ENCODE results near the gene KATNB1.
"Not testable (repeated sequence)": the region's sequence is repeated elsewhere in the genome, so short reads cannot be mapped to it uniquely, and the experiment has no call there.

Gene KATNB1

DNA sequence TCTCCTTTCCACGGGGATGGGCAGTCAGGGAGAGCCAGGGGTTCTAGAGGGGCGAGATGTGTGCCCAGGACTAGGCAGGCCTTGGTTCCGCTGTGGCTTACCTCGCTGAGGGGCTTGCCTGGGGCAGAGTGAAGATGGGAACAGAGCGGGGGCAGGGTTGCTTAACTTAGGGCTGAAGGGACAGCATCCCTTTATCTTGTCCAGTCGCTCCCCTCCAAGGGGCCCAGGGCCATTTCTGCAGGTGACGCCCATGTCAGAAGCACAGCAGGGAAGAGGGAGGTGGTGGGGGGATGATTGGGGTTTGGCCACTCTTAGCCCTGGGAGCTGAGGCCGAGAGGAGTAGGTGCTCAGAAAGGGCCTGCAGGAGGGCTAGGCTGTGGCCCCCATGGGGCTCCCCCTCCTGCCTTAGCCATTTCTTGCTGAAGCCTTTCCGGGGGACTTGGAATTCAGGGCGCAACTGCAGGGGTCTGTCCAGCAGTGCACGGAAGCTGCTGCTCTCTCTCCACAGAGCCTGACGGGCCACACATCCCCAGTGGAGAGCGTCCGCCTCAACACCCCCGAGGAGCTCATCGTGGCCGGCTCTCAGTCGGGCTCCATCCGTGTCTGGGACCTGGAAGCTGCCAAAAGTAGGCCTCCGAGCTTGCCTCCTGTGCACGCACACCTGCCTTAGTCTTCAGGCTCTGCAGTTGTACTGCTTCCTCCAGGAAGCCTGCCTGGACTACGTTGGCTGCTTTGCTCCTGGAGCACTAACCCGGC, 8.5 kb downstream of the KATNB1 start:
- DNase-seq, result no peak

- no peak for DNase-seq
Measured at GRCh38 chr16:57744642-57744903, 9.0 kb downstream of the KATNB1 start.

DNA sequence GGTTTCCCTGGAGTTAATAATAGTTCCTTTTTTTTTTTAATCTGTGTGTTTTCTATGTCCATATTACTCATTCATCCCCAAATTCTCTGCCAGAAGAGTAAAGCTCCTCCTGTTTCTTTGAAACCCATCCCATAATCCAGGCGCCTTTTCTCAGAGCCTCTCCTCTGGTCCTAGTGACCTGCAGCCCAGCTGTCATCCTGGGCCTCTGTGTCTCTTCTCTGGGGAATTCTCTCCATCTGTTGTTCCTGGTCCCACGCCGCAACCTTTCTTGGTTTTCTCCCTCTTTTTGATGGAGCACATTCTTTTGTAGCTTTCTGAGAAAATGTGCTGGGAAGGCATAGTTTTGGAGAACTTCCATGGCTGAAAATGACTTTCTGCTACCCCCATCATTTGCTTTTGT, 10.2 kb downstream of the KATNB1 start:
- DNase-seq, result no peak

DNA sequence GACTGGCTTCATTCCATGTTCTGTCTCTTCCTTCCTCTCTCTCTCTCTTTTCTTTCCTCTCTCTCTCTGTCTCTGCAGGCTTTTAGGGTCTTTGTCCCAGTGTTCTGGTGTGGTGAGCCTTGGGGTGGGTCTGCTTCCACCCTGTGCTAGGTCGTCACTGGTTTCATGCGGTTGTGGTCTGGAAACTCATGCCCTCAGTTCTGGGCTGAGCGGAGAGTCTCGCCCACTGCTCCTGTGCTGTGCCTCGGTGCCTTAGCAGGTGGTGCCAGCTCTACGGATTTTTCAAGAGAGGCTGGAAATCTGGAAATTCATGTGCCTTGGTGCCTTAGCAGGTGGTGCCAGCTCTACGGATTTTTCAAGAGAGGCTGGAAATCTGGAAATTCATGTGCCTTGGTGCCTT, 10.7 kb downstream of the KATNB1 start:
- DNase-seq, result not testable (repeated sequence)

- DNase-seq, result no peak
Measured at GRCh38 chr16:57747091-57747490, 11.5 kb downstream of the KATNB1 start.

- DNase-seq, result no peak
Measured at GRCh38 chr16:57747496-57747895, 11.9 kb downstream of the KATNB1 start.

- DNase-seq, result no peak
Measured at GRCh38 chr16:57747996-57748395, 12.4 kb downstream of the KATNB1 start.

DNA sequence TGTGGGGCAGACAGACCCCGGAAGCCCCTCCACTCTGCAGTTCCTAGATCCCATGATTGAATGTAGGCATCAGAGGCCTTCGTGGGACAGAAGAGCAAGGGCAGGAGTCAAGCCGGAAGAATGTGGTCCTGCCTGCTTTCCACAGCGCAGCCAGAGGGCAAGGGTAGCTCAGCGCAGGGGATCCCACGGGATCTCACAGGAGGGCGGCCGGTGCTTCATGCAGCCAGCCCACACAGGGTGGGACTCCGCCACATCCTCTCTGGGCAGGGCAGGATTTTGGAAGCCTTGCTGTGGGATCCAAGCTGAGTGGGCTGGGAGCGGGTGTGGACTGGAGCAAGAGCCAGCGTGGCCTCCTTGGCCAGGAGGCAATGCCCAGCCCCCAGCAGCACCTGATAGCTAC, 13.0 kb downstream of the KATNB1 start:
- no peak for DNase-seq

DNA sequence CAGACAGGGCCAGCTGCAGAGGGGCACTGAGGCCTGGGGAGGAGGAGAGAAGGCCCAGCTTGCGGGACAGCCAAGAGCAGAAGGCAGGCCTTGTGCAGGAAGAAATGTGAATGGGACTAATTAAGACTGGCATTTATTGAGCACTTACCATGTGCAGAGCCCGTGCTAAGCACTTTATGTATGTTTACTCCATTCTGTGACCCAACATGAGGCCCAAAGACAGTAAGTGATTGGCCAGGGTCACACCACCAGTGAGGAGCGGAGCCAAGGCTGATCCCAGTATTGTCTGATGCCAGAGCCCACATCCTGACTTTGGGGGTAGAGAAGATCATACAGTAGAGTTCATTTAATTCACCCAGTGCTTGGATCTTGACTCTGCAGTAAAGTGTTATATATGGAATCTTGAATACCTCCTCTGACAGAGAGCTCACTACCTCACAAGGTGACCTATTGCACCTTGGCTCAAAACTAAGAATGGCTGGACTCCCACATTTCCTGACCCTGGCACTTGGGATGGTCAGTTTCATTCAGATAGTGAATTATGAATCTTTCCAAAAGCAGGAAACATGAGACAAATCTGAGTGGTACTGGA, 13.6 kb downstream of the KATNB1 start:
- no peak for DNase-seq

- DNase-seq, result no peak
Measured at GRCh38 chr16:57749856-57750452, 14.4 kb downstream of the KATNB1 start.

- no peak for DNase-seq
Measured at GRCh38 chr16:57750796-57751538, 15.4 kb downstream of the KATNB1 start.

DNA sequence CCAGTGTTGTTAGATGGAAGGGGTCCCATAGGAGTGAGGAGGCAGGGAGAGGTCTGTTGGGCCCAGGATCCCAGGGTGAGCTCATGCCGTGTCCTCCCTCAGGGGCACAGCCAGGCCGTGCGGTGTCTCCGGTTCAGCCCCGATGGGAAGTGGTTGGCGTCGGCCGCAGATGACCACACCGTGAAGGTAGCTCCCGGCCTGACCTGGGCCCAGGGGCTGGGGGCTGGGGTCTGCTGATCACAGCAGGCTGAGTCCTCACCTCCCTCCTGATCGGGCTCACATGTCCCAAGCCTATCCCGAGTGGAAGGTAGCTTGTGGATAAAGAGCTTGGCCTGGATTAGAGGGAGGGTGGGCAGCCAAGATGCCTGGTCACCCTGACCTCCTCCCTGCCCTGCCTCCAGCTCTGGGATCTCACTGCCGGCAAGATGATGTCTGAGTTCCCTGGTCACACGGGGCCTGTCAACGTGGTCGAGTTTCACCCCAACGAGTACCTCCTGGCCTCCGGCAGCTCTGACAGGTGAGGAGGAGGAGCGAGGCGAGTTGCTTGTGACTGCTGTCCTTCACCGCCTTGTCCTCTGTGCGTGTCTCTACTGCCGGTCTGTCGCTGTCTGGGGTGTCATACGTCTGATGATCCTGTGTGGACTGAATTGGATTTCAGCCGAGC, 16.1 kb downstream of the KATNB1 start:
- DNase-seq, result no peak

DNA sequence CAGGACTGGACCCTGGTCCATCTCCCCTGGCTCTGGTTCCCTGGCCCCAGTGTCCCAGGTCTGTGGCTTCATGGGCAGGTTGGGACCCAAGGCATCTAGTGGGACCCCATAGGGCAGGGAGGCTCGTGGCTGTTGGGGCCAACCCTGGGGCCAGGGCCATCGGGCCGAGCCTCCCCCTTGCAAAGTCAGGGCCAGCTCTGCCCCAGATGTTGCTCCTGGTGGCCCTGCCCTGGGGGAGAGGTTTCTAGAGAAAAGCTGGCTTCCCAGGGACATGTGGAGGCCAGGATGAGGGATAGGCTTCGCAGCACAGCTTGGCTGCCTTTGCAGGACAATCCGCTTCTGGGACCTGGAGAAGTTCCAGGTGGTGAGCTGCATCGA, 16.6 kb downstream of the KATNB1 start:
- no peak for DNase-seq

DNA sequence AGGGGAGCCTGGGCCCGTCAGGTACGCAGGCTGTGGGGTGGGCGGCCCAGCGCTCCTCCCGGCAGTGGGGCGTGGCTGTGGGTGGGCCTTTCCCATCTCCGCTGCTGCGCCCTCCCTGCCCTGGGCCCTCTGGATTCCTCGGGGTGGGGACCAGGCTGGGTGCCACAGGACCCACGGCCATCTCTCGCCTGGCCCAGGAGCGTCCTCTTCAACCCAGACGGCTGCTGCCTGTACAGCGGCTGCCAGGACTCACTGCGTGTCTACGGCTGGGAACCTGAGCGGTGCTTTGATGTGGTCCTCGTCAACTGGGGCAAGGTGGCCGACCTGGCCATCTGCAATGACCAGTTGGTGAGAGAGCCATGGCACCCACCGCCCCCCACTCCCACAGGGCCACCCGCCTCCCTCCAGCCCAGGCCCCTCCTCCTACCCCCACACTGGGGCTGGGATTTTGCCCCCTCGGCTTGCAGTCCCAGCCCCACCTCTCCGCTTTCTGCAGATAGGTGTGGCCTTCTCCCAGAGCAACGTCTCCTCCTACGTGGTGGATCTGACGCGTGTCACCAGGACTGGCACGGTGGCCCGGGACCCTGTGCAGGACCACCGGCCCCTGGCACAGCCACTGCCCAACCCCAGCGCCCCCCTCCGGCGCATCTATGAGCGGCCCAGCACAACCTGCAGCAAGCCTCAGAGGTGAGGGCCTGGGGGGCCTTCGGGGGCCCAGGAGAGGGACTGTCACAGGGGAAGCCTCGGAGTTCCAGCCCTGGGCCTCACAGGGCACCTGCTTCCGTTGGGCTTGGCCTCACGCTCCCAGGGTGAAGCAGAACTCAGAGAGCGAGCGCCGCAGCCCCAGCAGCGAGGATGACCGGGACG, 17.2 kb downstream of the KATNB1 start:
- no peak for DNase-seq

GRCh38 chr16:57753448-57754353, 18.1 kb downstream of the KATNB1 start:
- DNase-seq, result no peak

DNA sequence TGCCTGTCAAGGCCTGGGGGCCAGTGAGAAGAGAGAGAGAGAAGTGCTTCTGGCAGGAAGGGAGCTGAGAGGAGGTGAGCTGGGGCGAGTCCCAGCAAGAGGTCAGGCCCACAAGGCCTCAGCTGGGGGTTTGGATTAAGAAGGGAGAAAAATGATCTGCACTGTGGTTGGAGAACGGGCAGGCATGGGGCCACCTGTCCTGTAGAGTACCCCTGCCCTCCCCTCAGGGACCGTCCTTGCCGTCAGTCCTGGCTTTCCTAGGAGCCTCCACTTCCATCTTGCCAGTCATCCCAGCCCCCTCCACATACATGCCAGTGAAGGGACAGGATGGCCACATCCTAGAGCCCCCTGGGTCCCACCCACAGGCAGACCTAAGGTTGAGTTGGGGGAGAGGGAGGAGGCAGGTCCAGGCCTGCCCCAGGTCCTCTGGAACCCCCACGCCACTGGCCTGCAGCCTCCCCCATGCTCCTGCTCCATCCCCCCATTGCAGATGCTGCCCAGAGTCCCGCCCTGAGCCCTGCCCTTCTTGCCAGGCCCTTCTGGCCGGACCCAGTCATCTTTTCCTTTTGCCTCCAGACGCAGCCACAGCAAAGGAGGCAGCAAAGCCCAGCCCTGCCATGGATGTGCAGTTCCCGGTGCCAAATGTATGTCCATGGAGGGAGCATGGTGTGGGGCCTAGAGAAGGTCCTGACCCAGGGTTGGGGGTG, 18.9 kb downstream of the KATNB1 start:
- DNase-seq, result no peak

- no peak for DNase-seq
Measured at GRCh38 chr16:57755061-57755684, 19.6 kb downstream of the KATNB1 start.

DNA sequence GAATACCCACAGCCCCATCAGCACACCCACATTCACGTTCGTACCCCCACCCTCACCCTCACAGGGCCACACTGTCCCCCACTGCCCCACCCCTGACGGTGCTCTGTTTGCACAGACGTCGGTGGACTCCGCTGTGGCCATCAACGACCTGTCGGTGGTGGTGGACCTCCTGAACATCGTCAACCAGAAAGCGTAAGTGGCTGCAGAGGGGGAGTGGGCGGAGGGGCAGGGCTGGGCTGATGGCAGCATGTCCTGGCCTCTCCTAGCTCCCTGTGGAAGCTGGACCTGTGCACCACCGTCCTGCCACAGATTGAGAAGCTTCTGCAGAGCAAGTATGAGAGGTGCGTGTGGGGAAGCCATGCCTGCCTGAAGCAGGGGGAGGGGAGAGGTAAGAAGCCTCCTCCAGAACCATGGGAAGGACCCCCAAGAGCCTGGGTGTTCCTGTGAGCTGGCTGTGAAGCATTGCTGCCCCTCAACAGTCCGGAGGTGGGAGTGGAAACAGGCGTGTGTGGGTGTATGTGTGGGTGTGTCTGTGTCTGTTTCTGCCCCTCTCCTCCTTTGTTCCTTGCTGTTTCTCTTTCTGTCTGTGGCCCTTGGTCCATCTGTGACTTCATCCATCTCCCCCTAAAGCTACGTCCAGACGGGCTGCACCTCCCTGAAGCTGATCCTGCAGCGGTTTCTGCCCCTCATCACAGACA, 20.3 kb downstream of the KATNB1 start:
- DNase-seq, result no peak
